ENCODE results near the gene PDGFRB. TPM values are rescaled to one million over a fixed set of nuclear protein-coding genes. Genes with fewer than 3 reads are reported as not detected.

Gene PDGFRB
- total and polyA plus RNA-seq, 4 donors: 33.6 to 215 (median 78.3) TPM

DNA sequence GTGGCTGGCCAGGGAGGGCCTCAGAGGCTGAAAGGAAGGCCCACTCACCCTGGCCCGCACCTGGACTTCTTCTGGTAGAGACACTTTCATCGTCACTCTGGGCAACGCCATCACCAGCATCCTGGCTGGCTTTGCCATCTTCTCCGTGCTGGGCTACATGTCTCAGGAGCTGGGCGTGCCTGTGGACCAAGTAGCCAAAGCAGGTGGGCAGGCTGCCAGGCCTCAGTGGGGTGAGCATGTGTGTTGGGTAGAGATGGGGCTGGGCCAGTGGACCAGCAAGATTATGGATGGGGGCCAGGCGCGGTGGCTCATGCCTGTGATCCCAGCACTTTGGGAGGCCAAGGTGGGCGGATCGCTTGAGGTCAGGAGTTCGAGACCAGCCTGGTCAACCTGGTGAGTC lies 46.9 kb upstream of the PDGFRB start:
- Histone ChIP-seq H3K36me3 (ENCODE audit: control insufficient read depth in 4 of 4, insufficient read depth in 4 of 4, low read length in 4 of 4) (no peaks in the 10 kb centered on the region), H3K9me3 (ENCODE audit: control insufficient read depth in 4 of 4, insufficient read depth in 3 of 4, low read length in 3 of 4) (peaks cover 0 to 2% (median 0%) of the 10 kb centered on the region in 4 donors), H3K27ac (ENCODE audit: low read depth in 1 of 2, low read length in 1 of 2) (no peak overlapping the region), H3K4me1 (ENCODE audit: control insufficient read depth in 5 of 5, insufficient read depth in 5 of 5, low read length in 5 of 5) (peaks cover 0 to 12% (median 4%) of the 10 kb centered on the region in 5 donors), H3K4me3 (no peak overlapping the region), H3K9ac (ENCODE audit: insufficient read depth in 1 of 2, low read length in 2 of 2) (no peak overlapping the region), H3K27me3 (ENCODE audit: control insufficient read depth in 3 of 3, insufficient read depth in 3 of 3, low read length in 2 of 3) (no peaks in the 10 kb centered on the region)
- WGBS, 2 donors: 93 to 96% methylated on average over 10 of the region's 10 CpGs
- TF ChIP-seq, protein P1, sequence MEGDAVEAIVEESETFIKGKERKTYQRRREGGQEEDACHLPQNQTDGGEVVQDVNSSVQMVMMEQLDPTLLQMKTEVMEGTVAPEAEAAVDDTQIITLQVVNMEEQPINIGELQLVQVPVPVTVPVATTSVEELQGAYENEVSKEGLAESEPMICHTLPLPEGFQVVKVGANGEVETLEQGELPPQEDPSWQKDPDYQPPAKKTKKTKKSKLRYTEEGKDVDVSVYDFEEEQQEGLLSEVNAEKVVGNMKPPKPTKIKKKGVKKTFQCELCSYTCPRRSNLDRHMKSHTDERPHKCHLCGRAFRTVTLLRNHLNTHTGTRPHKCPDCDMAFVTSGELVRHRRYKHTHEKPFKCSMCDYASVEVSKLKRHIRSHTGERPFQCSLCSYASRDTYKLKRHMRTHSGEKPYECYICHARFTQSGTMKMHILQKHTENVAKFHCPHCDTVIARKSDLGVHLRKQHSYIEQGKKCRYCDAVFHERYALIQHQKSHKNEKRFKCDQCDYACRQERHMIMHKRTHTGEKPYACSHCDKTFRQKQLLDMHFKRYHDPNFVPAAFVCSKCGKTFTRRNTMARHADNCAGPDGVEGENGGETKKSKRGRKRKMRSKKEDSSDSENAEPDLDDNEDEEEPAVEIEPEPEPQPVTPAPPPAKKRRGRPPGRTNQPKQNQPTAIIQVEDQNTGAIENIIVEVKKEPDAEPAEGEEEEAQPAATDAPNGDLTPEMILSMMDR (IDR thresholded peaks at IDR 0.05; ENCODE audit: control extremely low read depth, extremely low read depth): no peak
- ATAC-seq (ENCODE audit: insufficient read depth, low FRiP score) (no peak), DNase-seq (no peak)

DNA sequence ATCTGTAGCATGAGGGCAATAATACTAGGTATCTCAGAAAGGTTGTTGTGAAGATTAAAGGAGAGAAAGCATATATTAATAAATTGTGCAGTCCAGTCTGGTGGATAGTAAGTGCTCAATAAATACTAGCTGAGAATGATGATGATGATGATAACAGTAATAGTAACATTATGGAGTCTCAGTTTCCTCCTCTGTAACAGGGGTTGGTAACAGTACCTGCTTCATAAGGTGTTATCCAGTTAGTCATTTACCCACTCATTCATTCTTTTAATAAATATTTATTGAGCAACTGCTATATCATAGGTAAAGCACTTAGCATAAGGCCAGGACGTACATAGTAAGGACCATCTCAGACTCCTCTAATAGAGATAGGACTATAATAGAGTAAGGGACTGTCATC lies 41.8 kb upstream of the PDGFRB start:
- Histone ChIP-seq H3K27me3 (ENCODE audit: control insufficient read depth in 3 of 3, insufficient read depth in 3 of 3, low read length in 2 of 3) (no peaks in the 10 kb centered on the region), H3K9me3 (ENCODE audit: control insufficient read depth in 4 of 4, insufficient read depth in 3 of 4, low read length in 3 of 4) (peaks cover 0 to 2% (median 0%) of the 10 kb centered on the region in 4 donors), H3K4me3 (no peak overlapping the region), H3K36me3 (ENCODE audit: control insufficient read depth in 4 of 4, insufficient read depth in 4 of 4, low read length in 4 of 4) (no peaks in the 10 kb centered on the region), H3K9ac (ENCODE audit: insufficient read depth in 1 of 2, low read length in 2 of 2) (no peak overlapping the region), H3K4me1 (ENCODE audit: control insufficient read depth in 5 of 5, insufficient read depth in 5 of 5, low read length in 5 of 5) (no peaks in the 10 kb centered on the region), H3K27ac (ENCODE audit: low read depth in 1 of 2, low read length in 1 of 2) (no peak overlapping the region)
- no peak for ATAC-seq (ENCODE audit: insufficient read depth, low FRiP score)
- no peak for DNase-seq
- WGBS, 2 donors: 88 to 90% methylated on average over 1 of the region's 1 CpG
- TF ChIP-seq, protein P1 (IDR thresholded peaks at IDR 0.05; ENCODE audit: control extremely low read depth, extremely low read depth): no peak

DNA sequence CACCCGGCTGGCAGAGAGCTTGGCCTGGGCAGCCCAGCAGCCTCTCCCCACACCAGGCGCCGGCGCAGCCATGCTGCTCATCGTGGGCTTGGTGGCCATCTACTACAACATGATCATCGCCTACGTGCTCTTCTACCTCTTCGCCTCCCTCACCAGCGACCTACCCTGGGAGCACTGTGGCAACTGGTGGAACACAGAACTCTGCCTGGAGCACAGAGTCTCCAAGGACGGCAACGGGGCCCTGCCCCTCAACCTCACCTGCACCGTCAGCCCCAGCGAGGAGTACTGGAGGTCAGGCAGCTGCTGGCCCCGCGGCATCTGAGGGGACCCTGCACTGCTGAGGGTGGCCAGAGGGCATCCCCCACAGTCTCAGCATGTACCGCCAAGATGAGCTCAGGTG lies 41.3 kb upstream of the PDGFRB start:
- no peak overlapping the region for H3K27ac ChIP-seq (ENCODE audit: low read depth in 1 of 2, low read length in 1 of 2)
- H3K9ac ChIP-seq (ENCODE audit: insufficient read depth in 1 of 2, low read length in 2 of 2): no peak overlapping the region
- H3K36me3 ChIP-seq (ENCODE audit: control insufficient read depth in 4 of 4, insufficient read depth in 4 of 4, low read length in 4 of 4): no peaks in the 10 kb centered on the region
- H3K4me1 ChIP-seq (ENCODE audit: control insufficient read depth in 5 of 5, insufficient read depth in 5 of 5, low read length in 5 of 5): no peaks in the 10 kb centered on the region
- TF ChIP-seq, protein P1 (IDR thresholded peaks at IDR 0.05; ENCODE audit: control extremely low read depth, extremely low read depth): no peak
- no peaks in the 10 kb centered on the region for H3K27me3 ChIP-seq (ENCODE audit: control insufficient read depth in 3 of 3, insufficient read depth in 3 of 3, low read length in 2 of 3)
- H3K4me3 ChIP-seq: no peak overlapping the region
- DNase-seq (no peak), ATAC-seq (ENCODE audit: insufficient read depth, low FRiP score) (no peak)
- WGBS, 2 donors: 92 to 96% methylated on average over 16 of the region's 16 CpGs
- H3K9me3 ChIP-seq (ENCODE audit: control insufficient read depth in 4 of 4, insufficient read depth in 3 of 4, low read length in 3 of 4): peaks cover 0 to 2% (median 0%) of the 10 kb centered on the region in 4 donors

DNA sequence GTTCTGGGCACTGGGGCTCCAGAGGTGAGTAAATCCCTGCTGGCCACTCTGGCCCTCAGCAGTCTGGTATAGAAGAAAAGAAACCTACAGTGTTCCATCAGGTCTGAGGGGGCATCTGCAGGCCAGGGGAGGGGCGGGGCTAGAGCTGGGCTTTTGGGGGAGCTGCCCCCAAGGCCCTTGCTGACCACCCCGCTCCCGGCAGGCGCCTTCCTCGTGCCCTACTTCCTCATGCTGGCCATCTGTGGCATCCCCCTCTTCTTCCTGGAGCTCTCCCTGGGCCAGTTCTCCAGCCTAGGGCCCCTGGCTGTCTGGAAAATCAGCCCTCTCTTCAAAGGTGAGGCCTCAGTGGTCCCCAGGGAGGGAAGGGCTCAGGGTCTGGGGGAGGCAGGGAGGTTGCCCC lies 40.9 kb upstream of the PDGFRB start:
- DNase-seq: no peak
- TF ChIP-seq, protein P1 (IDR thresholded peaks at IDR 0.05; ENCODE audit: control extremely low read depth, extremely low read depth): no peak
- 62 to 71% methylated on average over 5 of the region's 5 CpGs for WGBS, 2 donors
- ATAC-seq (ENCODE audit: insufficient read depth, low FRiP score): no peak
- Histone ChIP-seq H3K4me3 (no peak overlapping the region), H3K9me3 (ENCODE audit: control insufficient read depth in 4 of 4, insufficient read depth in 3 of 4, low read length in 3 of 4) (peaks cover 0 to 2% (median 0%) of the 10 kb centered on the region in 4 donors), H3K36me3 (ENCODE audit: control insufficient read depth in 4 of 4, insufficient read depth in 4 of 4, low read length in 4 of 4) (no peaks in the 10 kb centered on the region), H3K27me3 (ENCODE audit: control insufficient read depth in 3 of 3, insufficient read depth in 3 of 3, low read length in 2 of 3) (no peaks in the 10 kb centered on the region), H3K4me1 (ENCODE audit: control insufficient read depth in 5 of 5, insufficient read depth in 5 of 5, low read length in 5 of 5) (no peaks in the 10 kb centered on the region), H3K9ac (ENCODE audit: insufficient read depth in 1 of 2, low read length in 2 of 2) (no peak overlapping the region), H3K27ac (ENCODE audit: low read depth in 1 of 2, low read length in 1 of 2) (no peak overlapping the region)

Data from lung (tissue), 12 donors.